Measurements from ENCODE around the gene IPCEF1.
"Not testable (repeated sequence)": the region's sequence is repeated elsewhere in the genome, so short reads cannot be mapped to it uniquely, and the experiment has no call there.

The IPCEF1 gene

GRCh38 chr6:154246723-154247118 is 109.9 kb downstream of the IPCEF1 start:
- no peak for DNase-seq (ENCODE audit: low spot score)

- no peak for DNase-seq (ENCODE audit: low spot score)
These were observed 111.1 kb downstream of the IPCEF1 start for GRCh38 chr6:154245506-154245905.

- DNase-seq (ENCODE audit: low spot score): no peak
These were observed 112.5 kb downstream of the IPCEF1 start for GRCh38 chr6:154243793-154244750.

GRCh38 chr6:154242617-154243357 is 113.8 kb downstream of the IPCEF1 start:
- no peak for DNase-seq (ENCODE audit: low spot score)

GRCh38 chr6:154241581-154241980 is 115.0 kb downstream of the IPCEF1 start:
- DNase-seq (ENCODE audit: low spot score): no peak

GRCh38 chr6:154241061-154241460 is 115.5 kb downstream of the IPCEF1 start:
- DNase-seq (ENCODE audit: low spot score): not testable (repeated sequence)

GRCh38 chr6:154239392-154239791 is 117.2 kb downstream of the IPCEF1 start:
- DNase-seq (ENCODE audit: low spot score): no peak

GRCh38 chr6:154238831-154239230 is 117.8 kb downstream of the IPCEF1 start:
- no peak for DNase-seq (ENCODE audit: low spot score)

- DNase-seq (ENCODE audit: low spot score): no peak
These were observed 119.8 kb downstream of the IPCEF1 start for GRCh38 chr6:154236646-154237301.

GRCh38 chr6:154234019-154234772 is 122.4 kb downstream of the IPCEF1 start:
- no peak for DNase-seq (ENCODE audit: low spot score)

GRCh38 chr6:154233383-154233782 is 123.2 kb downstream of the IPCEF1 start:
- no peak for DNase-seq (ENCODE audit: low spot score)

- DNase-seq (ENCODE audit: low spot score): no peak
These were observed 124.3 kb downstream of the IPCEF1 start for GRCh38 chr6:154232013-154232910.

GRCh38 chr6:154230910-154231595 is 125.5 kb downstream of the IPCEF1 start:
- no peak for DNase-seq (ENCODE audit: low spot score)

- no peak for DNase-seq (ENCODE audit: low spot score)
These were observed 126.2 kb downstream of the IPCEF1 start for GRCh38 chr6:154230393-154230792.

- DNase-seq (ENCODE audit: low spot score): no peak
These were observed 126.8 kb downstream of the IPCEF1 start for GRCh38 chr6:154229786-154230185.

GRCh38 chr6:154228521-154228905 is 128.1 kb downstream of the IPCEF1 start:
- DNase-seq (ENCODE audit: low spot score): no peak

- DNase-seq (ENCODE audit: low spot score): no peak
These were observed 128.6 kb downstream of the IPCEF1 start for GRCh38 chr6:154227862-154228520.

GRCh38 chr6:154226461-154226860 is 130.1 kb downstream of the IPCEF1 start:
- no peak for DNase-seq (ENCODE audit: low spot score)

- DNase-seq (ENCODE audit: low spot score): no peak
These were observed 133.3 kb downstream of the IPCEF1 start for GRCh38 chr6:154223296-154223695.

GRCh38 chr6:154222716-154223115 is 133.9 kb downstream of the IPCEF1 start:
- no peak for DNase-seq (ENCODE audit: low spot score)
